ENCODE data around the gene ORM2.

ORM2 gene

DNA sequence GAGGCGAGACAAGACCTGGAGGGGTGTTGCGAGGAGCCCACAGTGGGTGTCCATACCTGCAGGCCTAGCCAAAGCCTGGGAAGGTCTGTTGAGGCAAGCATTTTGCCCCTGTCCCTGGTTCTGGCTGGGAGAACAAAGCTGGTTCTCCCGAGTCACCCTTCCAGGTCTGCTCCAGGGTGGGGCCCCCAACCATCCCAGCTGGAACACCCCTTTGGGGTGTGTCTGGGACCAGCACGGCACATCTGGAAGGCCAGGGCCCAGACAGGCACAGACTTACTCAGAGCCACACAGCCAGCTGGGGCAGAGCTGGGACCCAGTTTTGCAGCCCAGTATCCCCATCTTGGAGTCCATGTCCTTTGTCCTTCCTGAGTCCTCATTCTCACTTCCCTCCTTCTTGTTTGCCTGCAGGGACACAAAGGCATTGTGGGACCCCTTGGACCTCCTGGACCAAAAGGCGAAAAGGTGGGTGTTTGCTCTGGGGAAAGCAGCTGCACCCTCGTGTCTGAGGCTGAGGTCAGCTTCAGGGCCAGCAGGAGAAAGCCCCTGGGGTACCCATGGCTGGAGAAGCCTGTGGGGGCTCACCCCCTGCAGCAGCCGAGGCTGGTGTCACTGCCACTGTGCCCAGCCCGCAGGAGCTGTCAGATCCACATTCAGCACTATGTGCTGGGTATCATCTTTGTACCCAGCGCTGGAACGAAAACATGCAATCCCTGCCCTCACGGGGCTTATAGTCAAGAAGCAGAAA is 45.2 kb upstream of the ORM2 start:
- TF ChIP-seq, protein P1, sequence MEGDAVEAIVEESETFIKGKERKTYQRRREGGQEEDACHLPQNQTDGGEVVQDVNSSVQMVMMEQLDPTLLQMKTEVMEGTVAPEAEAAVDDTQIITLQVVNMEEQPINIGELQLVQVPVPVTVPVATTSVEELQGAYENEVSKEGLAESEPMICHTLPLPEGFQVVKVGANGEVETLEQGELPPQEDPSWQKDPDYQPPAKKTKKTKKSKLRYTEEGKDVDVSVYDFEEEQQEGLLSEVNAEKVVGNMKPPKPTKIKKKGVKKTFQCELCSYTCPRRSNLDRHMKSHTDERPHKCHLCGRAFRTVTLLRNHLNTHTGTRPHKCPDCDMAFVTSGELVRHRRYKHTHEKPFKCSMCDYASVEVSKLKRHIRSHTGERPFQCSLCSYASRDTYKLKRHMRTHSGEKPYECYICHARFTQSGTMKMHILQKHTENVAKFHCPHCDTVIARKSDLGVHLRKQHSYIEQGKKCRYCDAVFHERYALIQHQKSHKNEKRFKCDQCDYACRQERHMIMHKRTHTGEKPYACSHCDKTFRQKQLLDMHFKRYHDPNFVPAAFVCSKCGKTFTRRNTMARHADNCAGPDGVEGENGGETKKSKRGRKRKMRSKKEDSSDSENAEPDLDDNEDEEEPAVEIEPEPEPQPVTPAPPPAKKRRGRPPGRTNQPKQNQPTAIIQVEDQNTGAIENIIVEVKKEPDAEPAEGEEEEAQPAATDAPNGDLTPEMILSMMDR (IDR thresholded peaks at IDR 0.05; ENCODE audit: borderline replicate concordance, insufficient read depth, low read depth, low read length), result no peak
- no peak overlapping the region for H3K4me3 ChIP-seq (ENCODE audit: low read depth, low read length)

DNA sequence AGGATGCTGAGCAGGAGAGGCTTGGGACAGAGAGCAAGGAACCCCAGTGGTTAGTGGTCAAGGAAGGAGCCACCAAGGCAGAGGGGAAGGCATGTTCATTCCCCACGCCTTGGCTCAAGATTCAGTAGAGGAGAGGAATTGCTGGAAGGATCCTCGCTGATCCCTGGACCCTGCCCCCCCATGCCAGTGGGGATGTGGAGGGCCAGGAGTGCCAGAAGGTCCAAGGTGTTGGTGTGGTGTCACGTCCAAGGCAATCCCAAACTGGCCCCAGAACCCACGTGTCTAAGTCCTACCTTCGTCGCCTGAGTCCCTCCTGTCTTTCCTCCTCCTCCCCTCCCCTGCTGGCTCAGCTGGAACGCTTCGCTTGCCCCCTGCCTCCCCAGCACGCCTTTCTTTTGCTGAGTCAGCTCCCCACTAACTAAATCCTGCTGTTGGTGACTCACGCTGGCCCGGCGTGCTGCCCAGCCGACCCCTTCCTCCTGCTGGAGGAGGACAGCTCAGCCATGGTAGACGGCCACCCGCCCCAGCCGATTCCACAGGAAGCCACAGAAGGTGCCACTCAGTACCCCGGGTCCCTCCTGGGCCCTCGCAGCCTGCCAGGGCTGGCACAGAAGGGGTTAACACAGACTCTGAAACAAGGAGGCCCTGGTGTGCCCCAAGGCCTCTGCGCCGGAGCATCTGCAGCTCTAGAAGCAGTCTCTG is 44.4 kb upstream of the ORM2 start:
- no peak overlapping the region for H3K4me3 ChIP-seq (ENCODE audit: low read depth, low read length)
- TF ChIP-seq, protein P1 (IDR thresholded peaks at IDR 0.05; ENCODE audit: borderline replicate concordance, insufficient read depth, low read depth, low read length), result no peak

DNA sequence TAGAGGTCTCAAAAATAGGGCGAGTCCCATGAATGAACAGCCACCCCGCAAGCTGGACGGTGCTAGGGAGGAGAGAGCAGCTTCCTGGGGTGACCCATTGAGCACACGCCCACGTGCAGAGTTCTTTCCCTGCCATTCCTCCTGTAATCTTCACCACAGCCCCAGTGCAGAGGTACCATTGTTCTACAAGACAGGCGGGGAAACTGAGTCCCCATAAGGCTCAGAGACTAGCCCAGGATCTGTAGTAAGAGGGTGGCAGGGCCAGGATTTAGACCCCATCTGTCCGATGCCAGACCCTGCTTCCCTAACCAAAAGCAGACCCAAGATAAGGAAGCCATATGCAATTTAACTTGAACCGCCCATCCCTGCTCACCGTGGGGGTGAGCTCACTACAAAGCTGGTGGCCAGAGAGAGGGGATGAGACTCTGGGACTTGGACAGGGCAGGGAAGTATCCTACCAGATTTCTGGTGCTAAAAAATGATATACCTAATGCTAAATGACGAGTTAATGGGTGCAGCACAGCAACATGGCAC is 43.5 kb upstream of the ORM2 start:
- TF ChIP-seq, protein P1 (IDR thresholded peaks at IDR 0.05; ENCODE audit: borderline replicate concordance, insufficient read depth, low read depth, low read length), result no peak
- H3K4me3 ChIP-seq (ENCODE audit: low read depth, low read length), result no peak overlapping the region

DNA sequence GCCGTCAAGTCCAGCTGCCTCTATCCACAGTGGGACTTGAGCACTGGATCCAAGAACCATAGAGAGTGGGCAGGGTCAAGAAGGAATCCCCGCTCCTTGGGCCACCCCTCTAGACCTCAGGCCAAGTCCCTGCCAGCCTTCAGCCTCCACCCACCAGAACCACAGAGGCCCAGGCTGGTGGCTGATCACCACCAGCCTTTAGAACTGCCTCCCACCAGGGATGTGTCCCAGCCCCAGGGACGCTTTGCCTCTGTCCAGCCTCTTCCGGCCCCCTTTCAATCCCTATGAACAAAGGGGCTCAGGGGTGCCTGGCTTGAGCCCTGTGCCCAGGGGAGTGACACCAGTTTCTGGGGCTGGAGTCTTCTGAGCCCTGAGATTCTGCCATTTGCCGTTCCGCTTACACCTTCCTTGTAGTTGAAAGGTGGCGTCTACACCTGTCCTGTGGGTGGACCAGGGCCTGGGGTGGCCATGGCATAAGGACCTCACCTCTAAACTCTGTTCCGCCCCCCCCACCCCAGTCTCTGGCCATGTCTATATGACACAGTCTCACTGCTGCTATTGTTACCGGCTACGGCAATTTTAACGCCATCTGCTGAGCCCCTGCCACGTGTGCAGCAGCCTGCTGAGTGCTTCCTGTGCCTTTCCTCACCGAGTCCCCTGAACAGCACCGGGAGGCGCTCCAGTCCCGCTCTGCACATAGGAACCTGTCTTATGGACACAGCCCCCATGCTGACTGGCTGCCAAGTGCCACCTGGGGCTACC is 42.5 kb upstream of the ORM2 start:
- TF ChIP-seq, protein P1 (IDR thresholded peaks at IDR 0.05; ENCODE audit: borderline replicate concordance, insufficient read depth, low read depth, low read length), result no peak

DNA sequence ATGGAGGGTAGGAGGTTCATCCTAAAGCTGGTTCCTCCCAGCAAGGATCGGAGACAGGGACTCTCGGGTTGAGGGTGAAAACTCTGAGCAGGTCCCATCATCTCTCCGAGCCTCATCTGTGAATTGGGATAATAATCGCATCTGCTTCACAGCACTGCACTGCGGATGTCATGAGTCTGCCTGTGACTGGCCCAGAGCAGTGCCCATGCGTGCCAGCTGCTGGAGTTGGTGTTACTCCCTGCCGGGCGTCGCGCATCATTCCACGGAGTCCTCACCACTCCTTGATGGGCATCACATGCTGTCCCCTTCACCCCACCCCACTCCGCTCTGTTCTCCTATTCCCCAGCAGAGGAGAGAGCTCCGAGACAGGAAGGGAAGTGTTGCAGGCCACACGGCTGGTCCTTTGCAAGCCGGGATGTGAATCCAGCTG is 41.9 kb upstream of the ORM2 start:
- H3K4me3 ChIP-seq (ENCODE audit: low read depth, low read length), result no peak overlapping the region
- TF ChIP-seq, protein P1 (IDR thresholded peaks at IDR 0.05; ENCODE audit: borderline replicate concordance, insufficient read depth, low read depth, low read length), result no peak

More for the DNA sequence above, 42.5 kb upstream of the ORM2 start:
- H3K4me3 ChIP-seq (ENCODE audit: low read depth, low read length), result no peak overlapping the region

DNA sequence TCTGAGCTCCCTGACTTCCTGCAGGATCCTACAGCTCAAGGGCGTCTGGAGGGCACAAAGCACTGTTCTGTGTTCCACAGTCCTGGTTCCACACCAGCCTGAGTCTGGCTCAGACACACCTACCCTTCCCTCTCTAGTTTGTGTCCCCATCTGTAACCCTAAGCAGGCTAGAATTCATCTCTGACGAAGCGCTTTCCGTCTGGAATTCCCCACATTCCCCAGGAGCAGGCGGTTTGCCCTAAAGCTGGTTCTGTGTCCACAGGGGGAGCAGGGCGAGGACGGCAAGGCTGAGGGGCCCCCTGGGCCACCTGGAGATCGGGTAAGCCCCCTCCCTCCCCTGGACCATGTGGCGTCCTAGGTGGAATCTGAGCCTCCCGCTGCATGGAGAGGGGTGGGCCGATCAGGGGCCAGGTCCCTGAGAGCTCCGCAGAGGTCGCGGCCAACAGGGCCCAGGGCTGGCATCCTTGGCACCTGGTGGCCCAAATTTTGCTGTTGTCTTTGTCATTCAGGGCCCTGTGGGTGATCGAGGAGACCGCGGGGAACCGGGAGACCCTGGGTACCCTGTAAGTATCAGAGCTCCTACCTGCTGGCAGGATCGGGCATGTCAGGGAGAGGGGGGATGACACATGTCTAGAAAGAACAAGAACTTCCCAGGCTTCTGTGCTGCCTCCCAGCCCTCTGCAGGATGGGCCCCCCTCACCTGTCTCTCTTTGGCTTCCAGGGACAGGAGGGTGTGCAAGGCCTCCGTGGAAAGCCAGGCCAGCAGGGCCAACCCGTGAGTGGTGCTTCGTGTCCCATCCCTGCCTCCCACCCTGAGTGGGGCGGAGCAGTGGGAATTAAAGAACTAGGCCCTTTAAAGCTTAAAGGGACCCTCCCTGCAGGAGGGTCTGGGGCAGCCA is 41.2 kb upstream of the ORM2 start:
- TF ChIP-seq, protein P1 (IDR thresholded peaks at IDR 0.05; ENCODE audit: borderline replicate concordance, insufficient read depth, low read depth, low read length), result no peak
- H3K4me3 ChIP-seq (ENCODE audit: low read depth, low read length), result no peak overlapping the region
